Sigmoid colon (tissue), 7 donors: ENCODE data around the gene DMPK. TPM values are rescaled to one million over a fixed set of nuclear protein-coding genes. Genes with fewer than 3 reads are reported as not detected.

ENCODE experiments used
- DNase-seq: peaks from one replicate; pipeline ENCODE4 v3.0.0-alpha.2; 2019
- H3K27ac ChIP-seq, 4 donors: fragments of 200-600 bp; sonication (generic); one replicate each; pipeline ENCODE4 v1.5.1; 2016 to 2019; ENCODE audit warnings: mild to moderate bottlenecking in 1 of 4
- H3K27me3 ChIP-seq, 3 donors: fragments of 200-600 bp; sonication (generic); one replicate each; pipeline ENCODE4 v1.5.1; 2019; ENCODE audit warnings: mild to moderate bottlenecking in 1 of 3
- H3K36me3 ChIP-seq, 4 donors: fragments of 200-600 bp; sonication (generic); one replicate each; pipeline ENCODE4 v1.5.1; 2016 to 2019
- H3K4me1 ChIP-seq, 4 donors: fragments of 200-600 bp; sonication (generic); one replicate each; pipeline ENCODE4 v1.5.1; 2017 to 2019
- H3K4me3 ChIP-seq, 4 donors: fragments of 200-600 bp; sonication (generic); one replicate each; pipeline ENCODE4 v1.5.1; 2017 to 2019; ENCODE audit warnings: mild to moderate bottlenecking in 2 of 4, moderate library complexity in 1 of 4
- H3K9me3 ChIP-seq, 4 donors: fragments of 200-600 bp in 3 of 4; sonication (generic) in 3 of 4; one replicate each; pipeline versions ENCODE4 v1.5.1 to v1.6.1; 2013 to 2019
- EP300 ChIP-seq, 4 donors: sonication (generic); formaldehyde crosslinking; IDR thresholded peaks; one replicate each; pipeline ENCODE4 v1.6.1; 2017; ENCODE audit warnings: antibody characterized with exemption in 4 of 4
- POLR2A ChIP-seq, 2 donors: fragments of 450-650 bp; IDR thresholded peaks; one replicate each; pipeline ENCODE4 v1.6.1; 2016; ENCODE audit warnings: antibody characterized with exemption in 2 of 2, mild to moderate bottlenecking in 2 of 2, moderate library complexity in 2 of 2
- POLR2AphosphoS5 ChIP-seq, 4 donors: sonication (generic); formaldehyde crosslinking; IDR thresholded peaks; one replicate each; pipeline ENCODE4 v1.6.1; 2017; ENCODE audit warnings: antibody characterized with exemption in 4 of 4
- WGBS, 2 donors: extraction: QIAGEN DNeasy Blood & Tissue Kit; methylation state at CpG; one replicate each; pipeline ENCODE4 v1.1.7; 2013; 5-methylcytosine and 5-hydroxymethylcytosine counted together
- intact Hi-C: fragments of 100-400 bp; cut with DNase I; formaldehyde crosslinking; loops from one replicate; pipeline ENCODE4 v1.15.1; 2023
- polyA plus RNA-seq, 3 donors: library from polyadenylated mRNA; stranded (reverse); fragments of 200-250 nt; gene quantifications; one replicate each; pipeline ENCODE4 v1.2.3, GENCODE V29; 2013
- total RNA-seq, 4 donors: library from RNA; depleted of rRNA; stranded (reverse); fragments of >200 nt; gene quantifications; one replicate each; pipeline ENCODE4 v1.1.0, GENCODE V29; 2016
- TF ChIP-seq, protein P1 (sequence below), 4 experiments: fragments of 450-650 bp in 3 of 4; fragments of 200-600 bp in 1 of 4; IDR thresholded peaks; one replicate each; pipeline ENCODE4 v1.5.1; 2016 to 2019; ENCODE audit warnings: antibody characterized with exemption in 4 of 4, mild to moderate bottlenecking in 3 of 4, moderate library complexity in 2 of 4
- donor health status: healthy with polysubstance abuse.
- donor health status: Bipolar disorder and iron deficiency.
- donor health status: healthy.

Gene DMPK
- total and polyA plus RNA-seq, 7 donors = 7.2 to 219 (median 62.2) TPM

- intact Hi-C loops = loop anchor here (5.0 kb wide), 1 partner anchor 67 kb away; no protein-coding TSS in a partner anchor
- TF ChIP-seq POLR2AphosphoS5 (IDR thresholded peaks at IDR 0.05) = peak in 1 of 4 donors; percentile 35
- TF ChIP-seq, protein P1, sequence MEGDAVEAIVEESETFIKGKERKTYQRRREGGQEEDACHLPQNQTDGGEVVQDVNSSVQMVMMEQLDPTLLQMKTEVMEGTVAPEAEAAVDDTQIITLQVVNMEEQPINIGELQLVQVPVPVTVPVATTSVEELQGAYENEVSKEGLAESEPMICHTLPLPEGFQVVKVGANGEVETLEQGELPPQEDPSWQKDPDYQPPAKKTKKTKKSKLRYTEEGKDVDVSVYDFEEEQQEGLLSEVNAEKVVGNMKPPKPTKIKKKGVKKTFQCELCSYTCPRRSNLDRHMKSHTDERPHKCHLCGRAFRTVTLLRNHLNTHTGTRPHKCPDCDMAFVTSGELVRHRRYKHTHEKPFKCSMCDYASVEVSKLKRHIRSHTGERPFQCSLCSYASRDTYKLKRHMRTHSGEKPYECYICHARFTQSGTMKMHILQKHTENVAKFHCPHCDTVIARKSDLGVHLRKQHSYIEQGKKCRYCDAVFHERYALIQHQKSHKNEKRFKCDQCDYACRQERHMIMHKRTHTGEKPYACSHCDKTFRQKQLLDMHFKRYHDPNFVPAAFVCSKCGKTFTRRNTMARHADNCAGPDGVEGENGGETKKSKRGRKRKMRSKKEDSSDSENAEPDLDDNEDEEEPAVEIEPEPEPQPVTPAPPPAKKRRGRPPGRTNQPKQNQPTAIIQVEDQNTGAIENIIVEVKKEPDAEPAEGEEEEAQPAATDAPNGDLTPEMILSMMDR (IDR thresholded peaks at IDR 0.05) = no peak
- TF ChIP-seq EP300 (IDR thresholded peaks at IDR 0.05) = no peak
- no peak for TF ChIP-seq POLR2A (IDR thresholded peaks at IDR 0.05)
- WGBS, 2 donors = 35 to 72% methylated on average over 44 of the region's 44 CpGs
- no peak for DNase-seq
- Histone ChIP-seq H3K27me3 (peaks cover 8 to 43% (median 24%) of the 10 kb centered on the region in 3 donors), H3K9me3 (no peaks in the 10 kb centered on the region), H3K27ac (peak overlapping the region in 1 of 4 donors; percentile 3), H3K36me3 (peaks cover 0 to 16% (median 0%) of the 10 kb centered on the region in 4 donors), H3K4me3 (peak overlapping the region; percentile 5 to 45 (median 24)), H3K4me1 (peaks cover 0 to 23% (median 18%) of the 10 kb centered on the region in 4 donors)
Measured at GRCh38 chr19:45815481-45816216, 33.4 kb upstream of the DMPK start.

DNA sequence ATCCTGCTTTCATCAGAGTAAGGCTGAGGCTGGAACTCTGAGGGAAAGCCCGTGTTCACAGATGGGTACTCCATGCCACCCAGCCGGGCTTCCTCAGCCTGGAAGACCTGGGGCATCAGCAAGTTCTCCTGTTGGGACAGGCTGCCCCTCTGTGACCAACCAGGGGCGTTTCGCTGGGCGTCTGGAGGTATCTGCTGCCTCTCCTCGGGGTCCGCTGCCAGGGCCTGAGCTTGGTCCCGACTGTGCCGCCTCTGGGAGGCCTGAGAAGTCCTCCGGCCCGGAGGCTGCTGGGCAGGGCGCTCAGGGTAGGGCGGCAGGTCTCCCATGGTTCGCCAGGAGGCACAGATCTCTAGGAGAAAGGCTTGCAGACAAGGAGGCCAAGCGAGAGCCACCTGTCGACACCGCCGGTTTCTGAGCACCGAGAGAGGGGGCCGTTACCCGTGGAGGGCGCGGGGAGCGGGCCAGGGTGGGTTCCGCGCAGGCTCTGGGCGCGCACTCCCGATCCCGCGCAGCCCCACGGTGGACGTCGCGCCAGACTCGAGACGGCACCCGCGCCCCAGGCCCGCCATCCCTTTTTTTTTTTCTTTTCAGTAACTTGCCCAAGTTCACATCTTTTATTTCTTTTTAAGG is 32.7 kb upstream of the DMPK start, which contains the start of gene RSPH6A:
Gene RSPH6A (minus strand): TSS at position 458 of the 630 bp plus-strand sequence. CDS start 132 bp downstream, at position 326.
- TF ChIP-seq EP300 (IDR thresholded peaks at IDR 0.05) (no peak), POLR2AphosphoS5 (IDR thresholded peaks at IDR 0.05) (peak in 1 of 4 donors; percentile 6)
- TF ChIP-seq, protein P1 (IDR thresholded peaks at IDR 0.05) = no peak
- peaks cover 0 to 9% (median 0%) of the 10 kb centered on the region in 4 donors for H3K36me3 ChIP-seq
- no peak for DNase-seq
- peak within 1 kb of the TSS; percentile 5 to 45 (median 24) for H3K4me3 ChIP-seq
- no peaks in the 10 kb centered on the region for H3K9me3 ChIP-seq
- peaks cover 8 to 43% (median 24%) of the 10 kb centered on the region in 3 donors for H3K27me3 ChIP-seq
- H3K27ac ChIP-seq = peak within 1 kb of the TSS in 1 of 4 donors; percentile 3
- WGBS, 2 donors = 43 to 77% methylated on average over 40 of the region's 40 CpGs
- intact Hi-C loops = loop anchor here (5.0 kb wide), 1 partner anchor 67 kb away; no protein-coding TSS in a partner anchor
- peaks cover 0 to 23% (median 18%) of the 10 kb centered on the region in 4 donors for H3K4me1 ChIP-seq

DNA sequence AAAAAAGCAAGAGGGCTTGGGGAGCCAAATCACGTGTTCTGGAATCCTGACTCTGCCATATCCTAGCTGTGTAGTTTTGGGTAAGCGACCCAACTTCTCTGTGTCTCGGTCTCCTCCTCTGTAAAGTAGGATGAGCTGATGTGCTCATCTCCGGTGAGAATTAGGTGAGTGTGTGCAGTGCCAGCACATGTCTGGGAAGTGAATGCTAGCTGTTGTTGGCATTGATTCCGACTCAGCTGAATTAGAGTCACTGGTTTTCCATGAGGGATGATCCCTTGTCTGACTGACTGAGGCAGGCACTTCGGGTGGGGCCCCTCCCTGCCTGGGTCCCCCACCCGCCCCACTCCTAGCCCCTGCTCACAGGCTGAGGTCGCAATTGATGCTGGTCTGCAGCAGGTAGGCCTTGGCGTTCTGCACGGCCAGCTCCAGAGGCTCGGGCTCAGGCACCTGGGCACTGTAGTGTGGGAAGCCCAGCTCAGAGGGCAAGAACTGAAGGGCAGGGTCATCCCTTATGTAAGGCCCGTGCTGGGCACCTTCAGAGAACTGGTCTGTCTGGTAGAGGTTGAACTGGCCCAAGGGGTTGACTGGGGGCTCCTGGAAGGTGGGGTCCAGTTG is 32.0 kb upstream of the DMPK start:
- TF ChIP-seq POLR2AphosphoS5 (IDR thresholded peaks at IDR 0.05) = no peak
- TF ChIP-seq EP300 (IDR thresholded peaks at IDR 0.05) = no peak
- TF ChIP-seq POLR2A (IDR thresholded peaks at IDR 0.05) = no peak
- TF ChIP-seq, protein P1 (IDR thresholded peaks at IDR 0.05) = no peak
- intact Hi-C loops = no loop called here
- Histone ChIP-seq H3K27ac (no peak overlapping the region), H3K36me3 (peaks cover 0 to 4% (median 0%) of the 10 kb centered on the region in 4 donors), H3K4me3 (no peak overlapping the region), H3K4me1 (peaks cover 0 to 28% (median 20%) of the 10 kb centered on the region in 4 donors), H3K9me3 (no peaks in the 10 kb centered on the region), H3K27me3 (peaks cover 8 to 43% (median 24%) of the 10 kb centered on the region in 3 donors)
- DNase-seq = no peak
- WGBS, 2 donors = 84 to 89% methylated on average over 12 of the region's 12 CpGs

DNA sequence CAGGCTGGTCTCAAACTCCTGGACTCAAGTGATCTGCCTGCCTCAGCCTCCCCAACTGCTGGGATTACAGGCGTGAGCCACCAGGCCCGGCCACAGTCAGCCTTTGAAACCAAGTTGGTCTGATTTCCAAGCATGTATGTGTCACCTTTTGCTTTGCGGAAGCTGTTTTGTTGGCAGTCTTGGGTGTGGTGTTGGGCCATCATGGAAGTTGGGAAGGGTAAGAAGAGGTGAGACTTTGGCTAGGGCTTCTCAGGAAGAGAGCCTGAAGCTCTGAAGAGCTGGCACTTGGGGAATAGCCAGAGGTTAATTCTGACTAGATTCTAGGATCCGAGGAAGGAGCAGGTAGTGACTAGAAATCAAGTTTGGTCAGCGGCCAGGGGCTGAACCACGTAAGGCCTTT is 30.0 kb upstream of the DMPK start:
- no peak for TF ChIP-seq EP300 (IDR thresholded peaks at IDR 0.05)
- no peak for TF ChIP-seq POLR2AphosphoS5 (IDR thresholded peaks at IDR 0.05)
- TF ChIP-seq, protein P1 (IDR thresholded peaks at IDR 0.05) = no peak
- TF ChIP-seq POLR2A (IDR thresholded peaks at IDR 0.05) = no peak
- Histone ChIP-seq H3K4me3 (no peak overlapping the region), H3K4me1 (peaks cover 0 to 28% (median 20%) of the 10 kb centered on the region in 4 donors), H3K9me3 (no peaks in the 10 kb centered on the region), H3K27me3 (peaks cover 8 to 43% (median 24%) of the 10 kb centered on the region in 3 donors), H3K36me3 (no peaks in the 10 kb centered on the region), H3K27ac (no peak overlapping the region)
- intact Hi-C loops = no loop called here
- DNase-seq = no peak
- 88 to 92% methylated on average over 6 of the region's 6 CpGs for whole genome bisulfite sequencing, 2 donors
